Measurements from ENCODE around the gene AOPEP.

DNA sequence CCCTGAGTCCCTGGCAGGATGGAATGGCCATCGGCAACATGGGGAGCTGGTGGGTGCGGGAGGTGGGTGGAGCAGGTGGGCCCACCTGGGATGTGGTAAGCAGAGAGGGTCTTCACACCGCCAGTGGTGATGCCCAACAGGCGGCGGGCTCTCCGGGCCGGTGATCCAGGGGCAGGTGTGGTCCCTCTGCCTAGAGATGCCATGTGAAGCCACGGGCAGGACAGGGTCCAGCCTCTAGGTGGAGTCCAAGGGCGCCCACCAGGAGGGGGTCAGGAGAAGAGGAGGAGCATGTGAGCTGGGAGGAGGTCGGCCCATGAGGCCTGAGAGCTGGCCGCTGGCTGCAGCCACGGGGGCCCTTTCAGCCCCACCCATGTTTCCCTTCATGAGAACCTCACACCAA, 369.9 kb downstream of the AOPEP start:
- TF ChIP-seq CTCF (conservative IDR thresholded peaks at IDR 0.05 in 1 of 2, IDR thresholded peaks at IDR 0.05 in 1 of 2; ENCODE audit: low read depth in 1 of 2, low read length in 2 of 2) (no peak), EZH2 (IDR thresholded peaks at IDR 0.05; ENCODE audit: low read length, missing control alignments) (no peak)
